Measurements from ENCODE around the gene PRKAR2A. TPM values are rescaled to one million over a fixed set of nuclear protein-coding genes. Genes with fewer than 3 reads are reported as not detected.

PRKAR2A gene
- polyA plus RNA-seq, 3 donors: 7.5 to 13.0 (median 12.3) TPM

DNA sequence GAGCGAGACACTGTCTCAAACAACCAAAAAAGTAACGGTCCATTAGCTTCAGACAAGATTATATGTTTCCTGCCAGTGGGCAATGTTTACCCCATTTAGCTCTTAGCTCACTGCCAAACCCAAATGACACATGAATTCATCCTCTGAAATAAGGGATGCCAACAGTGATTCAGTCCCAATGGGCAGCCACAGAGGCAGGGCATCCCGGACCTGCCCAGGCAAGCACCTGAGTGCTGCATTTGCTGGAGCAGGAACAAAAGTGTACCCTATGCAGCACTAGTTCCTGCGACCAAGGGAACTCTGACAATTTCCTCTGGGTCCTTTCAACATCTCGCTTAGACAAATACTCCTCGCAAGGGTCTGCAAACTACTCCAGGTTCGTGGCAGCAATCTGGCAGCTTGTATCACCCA, 138.6 kb downstream of the PRKAR2A start:
- H3K27me3 Mint-ChIP-seq (ENCODE audit: low read depth in 3 of 3): peaks cover 0 to 2% (median 0%) of the 10 kb centered on the region in 3 donors
- no peak overlapping the region for H3K9ac ChIP-seq (ENCODE audit: insufficient read depth, low read length, poor library complexity, severe bottlenecking)
- H3K4me1 Mint-ChIP-seq: peaks cover 5% of the 10 kb centered on the region
- no peak overlapping the region for H3K4me3 Mint-ChIP-seq
- no peaks in the 10 kb centered on the region for H3K27me3 ChIP-seq (ENCODE audit: control insufficient read depth in 2 of 2, insufficient read depth in 2 of 2, low read length in 2 of 2)
- peak overlapping the region in 4 of 7 donors; percentile 0 to 70 (median 45) for H3K27ac Mint-ChIP-seq
- no peaks in the 10 kb centered on the region for H3K9me3 ChIP-seq (replicated peaks in 1 of 2; ENCODE audit: control insufficient read depth in 1 of 2, insufficient read depth in 1 of 2, low read length in 2 of 2)
- WGBS (ENCODE audit: insufficient coverage): 89% methylated on average over 6 of the region's 7 CpGs
- H3K4me2 ChIP-seq (replicated peaks; ENCODE audit: extremely low read depth, low read length, poor library complexity, severe bottlenecking): no peak overlapping the region
- no peaks in the 10 kb centered on the region for H3K4me1 ChIP-seq (ENCODE audit: control insufficient read depth in 1 of 2, insufficient read depth in 2 of 2, low read length in 2 of 2)
- peaks cover 92% of the 10 kb centered on the region for H4K20me1 ChIP-seq (ENCODE audit: insufficient read depth, low read length)
- H3K36me3 Mint-ChIP-seq: peaks cover 28 to 84% of the 10 kb centered on the region in 2 donors
- no peak for TF ChIP-seq CTCF (IDR thresholded peaks at IDR 0.05)
- no peak overlapping the region for H3K27ac ChIP-seq (ENCODE audit: low read depth in 1 of 2, low read length in 2 of 2)
- H3K4me3 ChIP-seq (replicated peaks in 1 of 3; ENCODE audit: low read depth in 2 of 3, low read length in 3 of 3): no peak overlapping the region
- no peaks in the 10 kb centered on the region for H3K9me3 Mint-ChIP-seq
- DNase-seq: no peak
- H3K36me3 ChIP-seq (replicated peaks in 1 of 2; ENCODE audit: control insufficient read depth in 1 of 2, insufficient read depth in 2 of 2, low read length in 2 of 2): peaks cover 51 to 72% of the 10 kb centered on the region in 2 donors
- no peak overlapping the region for H2AFZ ChIP-seq (ENCODE audit: insufficient read depth, low read depth, low read length, poor library complexity, severe bottlenecking)
- intact Hi-C loops (cut with micrococcal nuclease): no loop called here
- H3K79me2 ChIP-seq (ENCODE audit: insufficient read depth, low read length): peaks cover 99% of the 10 kb centered on the region

- peaks cover 0 to 2% (median 0%) of the 10 kb centered on the region in 3 donors for H3K27me3 Mint-ChIP-seq (ENCODE audit: low read depth in 3 of 3)
- Histone ChIP-seq H3K79me2 (ENCODE audit: insufficient read depth, low read length) (peaks cover 99% of the 10 kb centered on the region), H3K27ac (ENCODE audit: low read depth in 1 of 2, low read length in 2 of 2) (no peak overlapping the region), H3K4me2 (replicated peaks; ENCODE audit: extremely low read depth, low read length, poor library complexity, severe bottlenecking) (no peak overlapping the region), H3K9ac (ENCODE audit: insufficient read depth, low read length, poor library complexity, severe bottlenecking) (no peak overlapping the region), H3K27me3 (ENCODE audit: control insufficient read depth in 2 of 2, insufficient read depth in 2 of 2, low read length in 2 of 2) (no peaks in the 10 kb centered on the region), H3K4me3 (replicated peaks in 1 of 3; ENCODE audit: low read depth in 2 of 3, low read length in 3 of 3) (no peak overlapping the region), H2AFZ (ENCODE audit: insufficient read depth, low read depth, low read length, poor library complexity, severe bottlenecking) (no peak overlapping the region), H3K36me3 (replicated peaks in 1 of 2; ENCODE audit: control insufficient read depth in 1 of 2, insufficient read depth in 2 of 2, low read length in 2 of 2) (peaks cover 51 to 68% of the 10 kb centered on the region in 2 donors), H4K20me1 (ENCODE audit: insufficient read depth, low read length) (peaks cover 94% of the 10 kb centered on the region), H3K4me1 (ENCODE audit: control insufficient read depth in 1 of 2, insufficient read depth in 2 of 2, low read length in 2 of 2) (no peaks in the 10 kb centered on the region), H3K9me3 (replicated peaks in 1 of 2; ENCODE audit: control insufficient read depth in 1 of 2, insufficient read depth in 1 of 2, low read length in 2 of 2) (no peaks in the 10 kb centered on the region)
- H3K4me1 Mint-ChIP-seq: peaks cover 5% of the 10 kb centered on the region
- WGBS (ENCODE audit: insufficient coverage): 90% methylated on average over 2 of the region's 2 CpGs
- H3K27ac Mint-ChIP-seq: peak overlapping the region in 4 of 7 donors; percentile 0 to 70 (median 45)
- DNase-seq: no peak
- no peaks in the 10 kb centered on the region for H3K9me3 Mint-ChIP-seq
- TF ChIP-seq CTCF (IDR thresholded peaks at IDR 0.05): no peak
- peaks cover 28 to 83% of the 10 kb centered on the region in 2 donors for H3K36me3 Mint-ChIP-seq
- intact Hi-C loops (cut with micrococcal nuclease): no loop called here
- H3K4me3 Mint-ChIP-seq: no peak overlapping the region
These were observed 139.2 kb downstream of the PRKAR2A start for GRCh38 chr3:48708481-48708889.
